Suprapubic skin (tissue), 4 donors: ENCODE measurements around the gene LOXL3. TPM values are rescaled to one million over a fixed set of nuclear protein-coding genes. Genes with fewer than 3 reads are reported as not detected.

Experiments
- DNase-seq, 2 donors: peaks; one replicate each; pipeline ENCODE4 v3.0.0-alpha.2; 2019; ENCODE audit warnings: low spot score in 2 of 2
- H3K27ac ChIP-seq: fragments of 200-600 bp; sonication (generic); one replicate; pipeline ENCODE4 v1.5.1; 2019
- H3K27me3 ChIP-seq: fragments of 200-600 bp; sonication (generic); one replicate; pipeline ENCODE4 v1.5.1; 2019
- H3K36me3 ChIP-seq: fragments of 200-600 bp; sonication (generic); one replicate; pipeline ENCODE4 v1.5.1; 2019
- H3K4me1 ChIP-seq: fragments of 200-600 bp; sonication (generic); one replicate; pipeline ENCODE4 v1.5.1; 2019
- H3K4me3 ChIP-seq: fragments of 200-600 bp; sonication (generic); one replicate; pipeline ENCODE4 v1.5.1; 2019; ENCODE audit warnings: mild to moderate bottlenecking
- H3K9me3 ChIP-seq: fragments of 200-600 bp; sonication (generic); one replicate; pipeline ENCODE4 v1.5.1; 2019
- EP300 ChIP-seq: sonication (generic); formaldehyde crosslinking; IDR thresholded peaks from one replicate; pipeline ENCODE4 v1.6.1; 2017; ENCODE audit warnings: antibody characterized with exemption
- POLR2A ChIP-seq, 2 donors: fragments of 450-650 bp; IDR thresholded peaks; one replicate each; pipeline ENCODE4 v1.6.1; 2017; ENCODE audit warnings: antibody characterized with exemption in 2 of 2, mild to moderate bottlenecking in 2 of 2, moderate library complexity in 2 of 2
- POLR2AphosphoS5 ChIP-seq, 3 donors: sonication (generic); formaldehyde crosslinking; IDR thresholded peaks; one replicate each; pipeline ENCODE4 v1.6.1; 2017; ENCODE audit warnings: antibody characterized with exemption in 3 of 3
- WGBS: methylation state at CpG from one replicate; pipeline ENCODE4 v1.1.5; 2018; 5-methylcytosine and 5-hydroxymethylcytosine counted together
- total RNA-seq, 4 donors: library from RNA; depleted of rRNA; stranded (reverse); fragments of >200 nt; gene quantifications; one replicate each; pipeline ENCODE4 v1.1.0, GENCODE V29; 2016
- TF ChIP-seq, protein P1 (sequence below), 2 donors: fragments of 200-600 bp in 1 of 2; fragments of 450-650 bp in 1 of 2; sonication (generic) in 1 of 2; IDR thresholded peaks; one replicate each; pipeline ENCODE4 v1.5.1; 2016 to 2019; ENCODE audit warnings: antibody characterized with exemption in 2 of 2, mild to moderate bottlenecking in 1 of 2, moderate library complexity in 1 of 2

LOXL3 gene
- total RNA-seq, 4 donors from 2014 or later = 0.23 to 3.8 (median 1.5) TPM

DNA sequence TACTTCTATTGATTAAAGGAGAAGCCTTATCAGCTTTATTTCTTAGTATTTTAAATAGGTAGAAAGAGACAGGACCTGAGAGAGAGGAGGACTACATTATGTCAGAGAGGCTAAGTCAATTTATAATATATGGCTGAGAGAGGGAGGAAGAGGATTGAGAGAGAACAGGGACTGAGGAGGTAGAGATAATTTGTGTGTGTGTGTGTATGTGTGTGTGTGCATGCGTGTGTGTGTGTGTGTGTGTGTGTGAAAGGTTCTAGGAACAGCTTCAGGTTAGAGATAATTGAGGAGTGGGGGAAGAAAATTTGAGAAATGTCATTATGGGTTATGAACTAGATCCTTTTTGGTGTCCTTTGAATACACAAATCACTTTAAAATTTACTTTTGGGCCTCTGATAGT is 15.9 kb upstream of the LOXL3 start:
- no peaks in the 10 kb centered on the region for H3K36me3 ChIP-seq
- 28% methylated on average over 1 of the region's 1 CpG for WGBS
- no peak overlapping the region for H3K4me3 ChIP-seq
- no peaks in the 10 kb centered on the region for H3K9me3 ChIP-seq
- TF ChIP-seq EP300 = no peak
- no peak for TF ChIP-seq POLR2A (IDR thresholded peaks at IDR 0.05)
- TF ChIP-seq, protein P1, sequence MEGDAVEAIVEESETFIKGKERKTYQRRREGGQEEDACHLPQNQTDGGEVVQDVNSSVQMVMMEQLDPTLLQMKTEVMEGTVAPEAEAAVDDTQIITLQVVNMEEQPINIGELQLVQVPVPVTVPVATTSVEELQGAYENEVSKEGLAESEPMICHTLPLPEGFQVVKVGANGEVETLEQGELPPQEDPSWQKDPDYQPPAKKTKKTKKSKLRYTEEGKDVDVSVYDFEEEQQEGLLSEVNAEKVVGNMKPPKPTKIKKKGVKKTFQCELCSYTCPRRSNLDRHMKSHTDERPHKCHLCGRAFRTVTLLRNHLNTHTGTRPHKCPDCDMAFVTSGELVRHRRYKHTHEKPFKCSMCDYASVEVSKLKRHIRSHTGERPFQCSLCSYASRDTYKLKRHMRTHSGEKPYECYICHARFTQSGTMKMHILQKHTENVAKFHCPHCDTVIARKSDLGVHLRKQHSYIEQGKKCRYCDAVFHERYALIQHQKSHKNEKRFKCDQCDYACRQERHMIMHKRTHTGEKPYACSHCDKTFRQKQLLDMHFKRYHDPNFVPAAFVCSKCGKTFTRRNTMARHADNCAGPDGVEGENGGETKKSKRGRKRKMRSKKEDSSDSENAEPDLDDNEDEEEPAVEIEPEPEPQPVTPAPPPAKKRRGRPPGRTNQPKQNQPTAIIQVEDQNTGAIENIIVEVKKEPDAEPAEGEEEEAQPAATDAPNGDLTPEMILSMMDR (IDR thresholded peaks at IDR 0.05) = no peak
- TF ChIP-seq POLR2AphosphoS5 (IDR thresholded peaks at IDR 0.05) = no peak
- peaks cover 3% of the 10 kb centered on the region for H3K4me1 ChIP-seq
- no peak for DNase-seq
- H3K27me3 ChIP-seq = no peaks in the 10 kb centered on the region
- no peak overlapping the region for H3K27ac ChIP-seq

DNA sequence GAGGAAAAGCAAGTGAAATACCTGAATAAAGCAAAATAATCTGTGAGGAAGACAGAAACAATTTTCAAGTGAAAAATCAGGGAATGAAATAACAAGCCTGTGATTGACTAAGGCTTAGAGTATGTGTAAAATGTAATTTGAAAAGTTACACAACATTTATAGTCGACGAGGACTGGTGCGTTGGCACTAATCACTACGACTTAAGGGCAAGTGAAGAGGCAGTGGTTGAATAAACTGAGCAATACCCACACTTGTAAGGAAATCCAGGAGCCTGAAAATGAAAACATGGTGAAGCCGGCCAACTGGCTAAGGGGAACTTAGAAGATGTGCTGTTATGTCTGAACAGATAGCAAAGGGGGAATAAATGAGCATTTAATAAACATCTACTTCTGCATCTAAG is 14.1 kb upstream of the LOXL3 start:
- Histone ChIP-seq H3K27me3 (no peaks in the 10 kb centered on the region), H3K4me1 (peaks cover 3% of the 10 kb centered on the region), H3K4me3 (no peak overlapping the region), H3K9me3 (no peaks in the 10 kb centered on the region), H3K36me3 (no peaks in the 10 kb centered on the region), H3K27ac (no peak overlapping the region)
- 51% methylated on average over 5 of the region's 5 CpGs for WGBS
- no peak for DNase-seq
- no peak for TF ChIP-seq POLR2AphosphoS5 (IDR thresholded peaks at IDR 0.05)
- TF ChIP-seq, protein P1 (IDR thresholded peaks at IDR 0.05) = no peak
- TF ChIP-seq EP300 = no peak
- no peak for TF ChIP-seq POLR2A (IDR thresholded peaks at IDR 0.05)

DNA sequence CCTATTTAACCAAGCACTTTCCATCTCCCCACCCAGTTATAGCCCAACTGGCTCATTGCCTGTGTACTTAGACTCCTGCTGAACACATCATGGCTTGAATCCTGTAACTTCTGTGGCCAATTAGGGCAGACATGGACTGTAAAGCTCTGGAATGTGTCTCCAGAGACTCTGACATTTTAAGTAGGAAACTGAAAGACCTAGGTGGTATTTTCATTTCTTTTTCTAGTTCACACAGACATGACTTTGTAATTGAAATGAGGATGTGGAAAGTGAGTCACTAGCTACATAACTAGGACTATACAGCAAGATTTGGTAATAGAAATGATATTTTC is 13.0 kb upstream of the LOXL3 start:
- Histone ChIP-seq H3K36me3 (no peaks in the 10 kb centered on the region), H3K4me1 (peaks cover 3% of the 10 kb centered on the region), H3K27me3 (no peaks in the 10 kb centered on the region), H3K4me3 (no peak overlapping the region), H3K9me3 (no peaks in the 10 kb centered on the region), H3K27ac (no peak overlapping the region)
- DNase-seq = no peak
- TF ChIP-seq, protein P1 (IDR thresholded peaks at IDR 0.05) = no peak
- TF ChIP-seq EP300 (no peak), POLR2A (IDR thresholded peaks at IDR 0.05) (no peak), POLR2AphosphoS5 (IDR thresholded peaks at IDR 0.05) (no peak)

DNA sequence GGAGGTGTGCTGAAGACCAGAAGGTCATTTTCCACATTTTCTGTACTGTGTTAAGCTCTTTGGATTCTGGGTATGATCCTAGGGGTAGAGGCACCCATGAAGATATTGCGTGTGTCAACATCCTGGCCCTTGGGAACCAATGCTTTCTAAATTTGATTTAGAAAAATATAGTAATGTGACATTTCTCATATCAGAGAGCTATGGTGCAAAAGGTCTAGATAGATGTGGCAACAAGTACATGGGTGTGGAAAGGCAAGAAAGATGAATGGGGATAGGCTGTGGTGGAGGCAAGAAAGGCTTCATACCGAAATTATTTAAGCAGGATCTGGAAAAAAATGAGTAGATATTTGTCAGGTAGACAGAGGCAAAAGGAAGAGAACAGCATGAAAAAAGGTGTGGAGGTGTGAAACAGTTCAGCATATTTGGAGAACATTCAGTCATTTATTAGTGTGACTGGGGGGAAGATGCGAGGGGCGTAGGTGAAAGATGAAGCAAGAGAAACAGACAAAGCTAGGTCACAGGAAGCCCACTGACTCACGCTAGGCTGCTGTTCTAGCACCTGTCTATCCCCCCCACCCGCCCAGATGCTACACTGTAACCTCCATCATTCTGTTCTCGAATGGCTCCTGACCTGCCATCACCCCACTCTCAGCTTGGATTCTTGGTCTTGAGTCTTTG is 12.5 kb upstream of the LOXL3 start:
- H3K27ac ChIP-seq = no peak overlapping the region
- 73% methylated on average over 7 of the region's 7 CpGs for WGBS
- no peak for TF ChIP-seq EP300
- no peak for TF ChIP-seq POLR2A (IDR thresholded peaks at IDR 0.05)
- TF ChIP-seq, protein P1 (IDR thresholded peaks at IDR 0.05) = no peak
- no peak for TF ChIP-seq POLR2AphosphoS5 (IDR thresholded peaks at IDR 0.05)

DNA sequence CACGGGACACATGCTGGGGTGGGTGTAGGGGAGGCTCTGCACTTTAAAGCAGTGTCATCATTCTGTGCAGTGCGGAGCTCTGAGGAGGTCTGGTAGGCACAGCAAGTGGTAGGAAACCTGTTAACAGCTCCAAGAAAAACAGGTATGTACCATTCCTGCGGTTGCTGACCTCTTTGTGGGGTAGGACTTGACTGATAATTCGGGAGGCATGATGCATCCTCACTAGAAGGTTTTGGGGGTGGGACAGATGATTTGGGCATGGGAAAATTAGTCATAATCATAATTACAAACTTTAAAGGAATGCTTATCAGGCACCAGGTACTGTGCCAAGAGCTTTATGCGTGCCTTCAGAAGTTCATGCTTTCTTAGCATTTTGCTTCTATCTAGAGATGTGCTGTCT is 10.5 kb upstream of the LOXL3 start:
- peaks cover 3% of the 10 kb centered on the region for H3K4me1 ChIP-seq
- WGBS = 70% methylated on average over 5 of the region's 5 CpGs
- H3K27ac ChIP-seq = no peak overlapping the region
- H3K9me3 ChIP-seq = no peaks in the 10 kb centered on the region
- no peak overlapping the region for H3K4me3 ChIP-seq
- H3K27me3 ChIP-seq = no peaks in the 10 kb centered on the region
- no peak for DNase-seq
- no peaks in the 10 kb centered on the region for H3K36me3 ChIP-seq
- TF ChIP-seq POLR2AphosphoS5 (IDR thresholded peaks at IDR 0.05) (no peak), POLR2A (IDR thresholded peaks at IDR 0.05) (no peak), EP300 (no peak)
- TF ChIP-seq, protein P1 (IDR thresholded peaks at IDR 0.05) = no peak

More for the DNA sequence above, 12.5 kb upstream of the LOXL3 start:
- Histone ChIP-seq H3K9me3 (no peaks in the 10 kb centered on the region), H3K36me3 (no peaks in the 10 kb centered on the region), H3K4me3 (no peak overlapping the region), H3K27me3 (no peaks in the 10 kb centered on the region), H3K4me1 (peaks cover 3% of the 10 kb centered on the region)
- DNase-seq = no peak
